H1 (cell line): ENCODE measurements around the gene ABHD16B. TPM values are rescaled to one million over a fixed set of nuclear protein-coding genes. Genes with fewer than 3 reads are reported as not detected.
A peak's percentile ranks its signal among the peaks of the same experiment; 100 is the strongest.

Experiments
- CTCF ChIA-PET: fragments of 300-600 bp; sonication (Branson Sonifier 250); formaldehyde crosslinking; loops from one replicate; lab custom pipeline; 2021; ENCODE audit not compliant: partially characterized antibody; lab: Charles Lee
- POLR2A ChIA-PET: fragments of 300-600 bp; sonication (Branson Sonifier 250); formaldehyde crosslinking; loops from one replicate; lab custom pipeline; 2021; ENCODE audit warnings: inconsistent platforms; ENCODE audit not compliant: partially characterized antibody; lab: Charles Lee
- DNase-seq, 2 experiments: peaks; one replicate each; pipeline versions ENCODE4 v3.0.0 to v3.0.0-alpha.2; 2010 to 2022; ENCODE audit warnings: low spot score in 2 of 2, low read depth in 1 of 2, mixed read lengths in 1 of 2
- FAIRE-seq: peaks from 2 replicates; lab custom pipeline; 2011; peaks lifted over from hg19 to GRCh38; lab: Jason Lieb, UNC
- H2AFZ ChIP-seq: 2 replicates; pipeline ENCODE4 v1.8.1; 2012; ENCODE audit warnings: low read length, inconsistent platforms
- H2AK5ac ChIP-seq: 2 replicates; pipeline ENCODE4 v1.6.1; 2013; ENCODE audit warnings: low read depth, low read length
- H2BK120ac ChIP-seq: replicated peaks from 2 replicates; pipeline ENCODE3; 2013; ENCODE audit warnings: low read depth, low read length, inconsistent platforms
- H2BK12ac ChIP-seq: 2 replicates; pipeline ENCODE4 v1.6.1; 2013; ENCODE audit warnings: low read depth, low read length
- H2BK15ac ChIP-seq: 2 replicates; pipeline ENCODE4 v1.6.1; 2013; ENCODE audit warnings: low read length
- H2BK20ac ChIP-seq: 2 replicates; pipeline ENCODE4 v1.6.1; 2013; ENCODE audit warnings: low read length
- H2BK5ac ChIP-seq: 2 replicates; pipeline ENCODE4 v1.6.1; 2013; ENCODE audit warnings: low read depth, low read length
- H3K14ac ChIP-seq: 2 replicates; pipeline ENCODE4 v1.6.1; 2013; ENCODE audit warnings: inconsistent platforms; ENCODE audit not compliant: insufficient read length
- H3K18ac ChIP-seq: 2 replicates; pipeline ENCODE4 v1.6.1; 2013; ENCODE audit warnings: low read length; ENCODE audit errors: extremely low read depth
- H3K23ac ChIP-seq: 2 replicates; pipeline ENCODE4 v1.6.1; 2013; ENCODE audit warnings: inconsistent platforms; ENCODE audit not compliant: insufficient read length
- H3K23me2 ChIP-seq: 2 replicates; pipeline ENCODE4 v1.6.1; 2013; ENCODE audit warnings: low read depth, low read length
- H3K27ac ChIP-seq: 2 replicates; pipeline ENCODE4 v1.6.1; 2011; ENCODE audit warnings: low read depth, low read length, inconsistent platforms
- H3K27me3 ChIP-seq, 4 experiments: replicated peaks in 1 of 4; 1 replicate in 1 of 4; 2 replicates in 3 of 4; pipeline versions ENCODE4 v1.6.1 to v1.8.1; 2011 to 2013; ENCODE audit warnings: low read length in 3 of 4, mild to moderate bottlenecking in 3 of 4, inconsistent platforms in 2 of 4, mixed read lengths in 2 of 4, moderate library complexity in 1 of 4; ENCODE audit not compliant: control insufficient read depth in 3 of 4, insufficient read depth in 3 of 4; ENCODE audit errors: extremely low read depth in 1 of 4
- H3K36me3 ChIP-seq, 4 experiments: 2 replicates each; pipeline versions ENCODE4 v1.6.1 to v1.8.1; 2011 to 2013; ENCODE audit warnings: mild to moderate bottlenecking in 4 of 4, low read length in 3 of 4, moderate library complexity in 2 of 4, control low read depth in 1 of 4, inconsistent platforms in 1 of 4; ENCODE audit not compliant: insufficient read depth in 4 of 4, control insufficient read depth in 2 of 4
- H3K4ac ChIP-seq: replicated peaks from 2 replicates; pipeline ENCODE3; 2013; ENCODE audit warnings: low read length, low read depth, mixed read lengths, inconsistent platforms; ENCODE audit not compliant: insufficient read length
- H3K4me1 ChIP-seq, 4 experiments: replicated peaks in 1 of 4; 1 replicate in 1 of 4; 2 replicates in 3 of 4; pipeline versions ENCODE4 v1.6.1 to v1.8.1; 2011 to 2013; ENCODE audit warnings: low read length in 3 of 4, inconsistent platforms in 2 of 4, mixed read lengths in 1 of 4; ENCODE audit not compliant: insufficient read depth in 4 of 4, control insufficient read depth in 3 of 4
- H3K4me2 ChIP-seq, 2 experiments: 2 replicates each; pipeline versions ENCODE4 v1.6.1 to v1.8.1; 2011 to 2013; ENCODE audit warnings: low read depth in 2 of 2, low read length in 2 of 2, control low read depth in 1 of 2, inconsistent platforms in 1 of 2, mild to moderate bottlenecking in 1 of 2; ENCODE audit not compliant: insufficient read depth in 1 of 2
- H3K4me3 ChIP-seq, 4 experiments: fragments of 200-600, 300-600 bp in 1 of 4; sonication (generic), shearing (Covaris generic), sonication (Bioruptor Twin) in 1 of 4; 2 replicates each; pipeline versions ENCODE4 v1.5.1 to v1.8.1; 2011 to 2016; ENCODE audit warnings: low read length in 4 of 4, low read depth in 3 of 4, control low read depth in 2 of 4, inconsistent platforms in 2 of 4, mild to moderate bottlenecking in 2 of 4, mixed read lengths in 1 of 4, moderate library complexity in 1 of 4; ENCODE audit not compliant: insufficient read depth in 2 of 4; ENCODE audit errors: extremely low read depth in 1 of 4
- H3K56ac ChIP-seq: replicated peaks from 2 replicates; pipeline ENCODE3; 2013; ENCODE audit warnings: low read depth, mild to moderate bottlenecking, mixed read lengths, low read length, inconsistent platforms; ENCODE audit not compliant: insufficient read length
- H3K79me1 ChIP-seq: 2 replicates; pipeline ENCODE4 v1.6.1; 2013; ENCODE audit warnings: low read depth, low read length, control low read depth
- H3K79me2 ChIP-seq, 2 experiments: 2 replicates each; pipeline versions ENCODE4 v1.6.1 to v1.8.1; 2012 to 2013; ENCODE audit warnings: low read length in 2 of 2, mild to moderate bottlenecking in 2 of 2, inconsistent platforms in 1 of 2; ENCODE audit not compliant: insufficient read depth in 2 of 2, control insufficient read depth in 1 of 2
- H3K9ac ChIP-seq, 4 experiments: replicated peaks in 1 of 4; 1 replicate in 1 of 4; 2 replicates in 3 of 4; pipeline versions ENCODE4 v1.6.1 to v1.8.1; 2011 to 2013; ENCODE audit warnings: low read depth in 3 of 4, low read length in 3 of 4, control low read depth in 2 of 4, mild to moderate bottlenecking in 2 of 4, moderate library complexity in 2 of 4, inconsistent platforms in 1 of 4; ENCODE audit errors: extremely low read depth in 1 of 4
- H3K9me3 ChIP-seq, 2 experiments: 2 replicates each; pipeline versions ENCODE4 v1.6.1 to v1.8.1; 2012 to 2013; ENCODE audit warnings: mild to moderate bottlenecking in 2 of 2, moderate library complexity in 2 of 2, control low read depth in 1 of 2, inconsistent platforms in 1 of 2, low read depth in 1 of 2, low read length in 1 of 2, mixed read lengths in 1 of 2; ENCODE audit not compliant: insufficient read depth in 2 of 2
- H4K20me1 ChIP-seq, 2 experiments: replicated peaks in 1 of 2; 2 replicates each; pipeline versions ENCODE3 to v1.8.1; 2011 to 2013; ENCODE audit warnings: inconsistent platforms in 2 of 2, low read length in 2 of 2, mild to moderate bottlenecking in 1 of 2; ENCODE audit not compliant: insufficient read depth in 2 of 2, control insufficient read depth in 1 of 2
- H4K5ac ChIP-seq: 2 replicates; pipeline ENCODE4 v1.6.1; 2013; ENCODE audit warnings: low read length, low read depth, mixed read lengths, inconsistent platforms; ENCODE audit not compliant: insufficient read length
- H4K8ac ChIP-seq: 2 replicates; pipeline ENCODE4 v1.8.0; 2013; ENCODE audit warnings: mild to moderate bottlenecking, moderate library complexity, low read length, inconsistent platforms; ENCODE audit not compliant: insufficient read depth; ENCODE audit errors: extremely low read depth
- H4K91ac ChIP-seq: replicated peaks from 2 replicates; pipeline ENCODE3; 2013; ENCODE audit warnings: low read length, mixed read lengths, inconsistent platforms; ENCODE audit not compliant: insufficient read length
- CTCF ChIP-seq, 3 experiments: IDR thresholded peaks; 1 replicate in 2 of 3; 2 replicates in 1 of 3; pipeline versions ENCODE4 v1.5.1 to v1.6.1; 2011; ENCODE audit warnings: low read length in 3 of 3, mild to moderate bottlenecking in 3 of 3, inconsistent platforms in 2 of 3, low read depth in 1 of 3, moderate library complexity in 1 of 3; ENCODE audit not compliant: insufficient read depth in 1 of 3; ENCODE audit errors: control extremely low read depth in 1 of 3
- MAFK ChIP-seq: IDR thresholded peaks from 2 replicates; pipeline ENCODE4 v1.6.1; 2012; ENCODE audit warnings: low read depth, mild to moderate bottlenecking, improper control_type of control experiment, low read length
- WGBS, 2 experiments: shearing (Covaris generic) in 1 of 2; methylation state at CpG; one replicate each; pipeline versions ENCODE4 v1.1.6 to v1.1.7; 2013 to 2015; ENCODE audit warnings: low lambda C conversion rate in 2 of 2, mixed read lengths in 2 of 2, inconsistent platforms in 1 of 2, low coverage in 1 of 2, missing lambda C conversion rate in 1 of 2; ENCODE audit not compliant: insufficient replicate concordance in 2 of 2, insufficient coverage in 1 of 2, insufficient read length in 1 of 2; ENCODE audit errors: extremely low coverage in 1 of 2, missing lambda C conversion rate in 1 of 2; 5-methylcytosine and 5-hydroxymethylcytosine counted together
- polyA plus RNA-seq, 7 experiments: library from polyadenylated mRNA; depleted of rRNA in 3 of 7; stranded (reverse) in 5 of 7; unstranded in 2 of 7; fragments of >200 nt in 5 of 7; fragments of 200-250 nt in 2 of 7; gene quantifications; 1 replicate in 5 of 7; 2 replicates in 1 of 7; 4 replicates in 1 of 7; pipeline versions ENCODE4 v1.2.1 to v1.2.3, GENCODE V29; 2011 to 2013; ENCODE audit warnings: missing spikeins in 2 of 7, mixed read lengths in 2 of 7
- total RNA-seq: library from RNA; stranded (reverse); fragmentation: NEBNext Ultra II Directional; extraction: Animal tissue kit (Norgen Biotek cat#: 25700); gene quantifications from 2 replicates; pipeline ENCODE4 v1.2.1, GENCODE V29; 2021

Gene ABHD16B
- total and polyA plus RNA-seq, 2 of the 8 experiments (the other 6 are each of a cell fraction or from before 2014, with no cell fraction given): not detected

DNA sequence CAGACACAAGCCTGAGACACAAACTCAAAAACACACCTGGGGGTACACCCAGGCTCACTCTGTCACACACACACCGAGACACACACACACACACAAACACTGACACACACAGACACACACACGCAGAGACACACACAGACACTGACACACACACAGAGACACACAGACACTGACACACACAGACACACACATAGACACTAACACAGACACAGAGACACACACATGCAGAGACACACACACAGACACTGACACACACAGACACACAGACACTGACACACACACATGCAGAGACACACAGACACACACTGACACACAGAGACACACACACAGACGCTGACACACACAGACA, 14.4 kb upstream of the ABHD16B start:
- H2BK120ac ChIP-seq: peak overlapping the region; percentile 100
- peak overlapping the region; percentile 100 for H2BK5ac ChIP-seq
- no peaks in the 10 kb centered on the region for H3K79me1 ChIP-seq
- H3K18ac ChIP-seq: peak overlapping the region; percentile 93
- no peaks in the 10 kb centered on the region for H3K27me3 ChIP-seq
- H4K20me1 ChIP-seq: peaks cover 0 to 4% of the 10 kb centered on the region in 2 experiments
- H3K23ac ChIP-seq: no peak overlapping the region
- DNase-seq (no peak), FAIRE-seq (no peak)
- H2AFZ ChIP-seq: no peak overlapping the region
- peak overlapping the region; percentile 100 for H4K91ac ChIP-seq
- POLR2A ChIA-PET: interaction anchor here (1.4 to 3.6 kb wide), 7 partner anchors 9 to 325 kb away, joined by 4 to 52 read pairs (median 9); partner anchors contain the start of genes ABHD16B, PPDPF and TPD52L2
- peak overlapping the region in 1 of 4 experiments; percentile 60; a peak in 2 of 8 replicates for H3K4me3 ChIP-seq
- H3K27ac ChIP-seq: peak overlapping the region; percentile 60
- H3K4me2 ChIP-seq: peak overlapping the region; percentile 67 to 82
- H3K4me1 ChIP-seq: peaks cover 6 to 29% (median 23%) of the 10 kb centered on the region in 4 experiments
- CTCF ChIA-PET: interaction anchor here (0.9 to 2.0 kb wide), 5 partner anchors 13 to 61 kb away, joined by 3 to 14 read pairs (median 7); partner anchors contain the start of genes ABHD16B and TPD52L2
- H4K8ac ChIP-seq: peak overlapping the region; percentile 81; the same call in 1 of the 2 replicates
- peak overlapping the region; percentile 95 for H3K14ac ChIP-seq
- peak overlapping the region; percentile 100 for H3K4ac ChIP-seq
- H3K56ac ChIP-seq: peak overlapping the region; percentile 86
- peak overlapping the region; percentile 91 for H4K5ac ChIP-seq
- peaks cover 12% of the 10 kb centered on the region; the same call in 1 of the 2 replicates for H3K23me2 ChIP-seq
- H2AK5ac ChIP-seq: peak overlapping the region; percentile 100
- no peaks in the 10 kb centered on the region for H3K9me3 ChIP-seq
- H3K79me2 ChIP-seq: no peaks in the 10 kb centered on the region
- H3K9ac ChIP-seq: peak overlapping the region in 2 of 4 experiments; percentile 34 to 38; a peak in 2 of 7 replicates
- TF ChIP-seq MAFK (no peak), CTCF (IDR thresholded peaks at IDR 0.05; ENCODE audit: control extremely low read depth in 1 of 3, insufficient read depth in 1 of 3, low read depth in 1 of 3, low read length in 3 of 3) (no peak)
- 50% methylated on average over 3 of the region's 3 CpGs; no CpG with 5 or more reads in 1 of the 2 experiments for WGBS, 2 experiments
- H3K36me3 ChIP-seq: no peaks in the 10 kb centered on the region
- H2BK12ac ChIP-seq: peak overlapping the region; percentile 100
- peak overlapping the region; percentile 100 for H2BK20ac ChIP-seq
- peak overlapping the region; percentile 100 for H2BK15ac ChIP-seq
